Keratinocyte (primary cell): ENCODE results near the gene KCNG2.

Source experiments
- EZH2 ChIP-seq: IDR thresholded peaks from one replicate; pipeline ENCODE4 v1.6.1; 2012; ENCODE audit warnings: inconsistent platforms, mild to moderate bottlenecking, low read length, moderate library complexity
- TF ChIP-seq, protein P1 (sequence below), 3 experiments: IDR thresholded peaks in 1 of 3; conservative IDR thresholded peaks in 1 of 3; optimal IDR thresholded peaks in 1 of 3; 2 replicates in 2 of 3; 3 replicates in 1 of 3; pipeline versions ENCODE3 to v1.5.1; 2011; ENCODE audit warnings: low read length in 3 of 3, mild to moderate bottlenecking in 3 of 3, moderate library complexity in 2 of 3, control low read depth in 1 of 3, inconsistent platforms in 1 of 3; ENCODE audit not compliant: insufficient read depth in 2 of 3; ENCODE audit errors: extremely low read depth in 1 of 3

DNA sequence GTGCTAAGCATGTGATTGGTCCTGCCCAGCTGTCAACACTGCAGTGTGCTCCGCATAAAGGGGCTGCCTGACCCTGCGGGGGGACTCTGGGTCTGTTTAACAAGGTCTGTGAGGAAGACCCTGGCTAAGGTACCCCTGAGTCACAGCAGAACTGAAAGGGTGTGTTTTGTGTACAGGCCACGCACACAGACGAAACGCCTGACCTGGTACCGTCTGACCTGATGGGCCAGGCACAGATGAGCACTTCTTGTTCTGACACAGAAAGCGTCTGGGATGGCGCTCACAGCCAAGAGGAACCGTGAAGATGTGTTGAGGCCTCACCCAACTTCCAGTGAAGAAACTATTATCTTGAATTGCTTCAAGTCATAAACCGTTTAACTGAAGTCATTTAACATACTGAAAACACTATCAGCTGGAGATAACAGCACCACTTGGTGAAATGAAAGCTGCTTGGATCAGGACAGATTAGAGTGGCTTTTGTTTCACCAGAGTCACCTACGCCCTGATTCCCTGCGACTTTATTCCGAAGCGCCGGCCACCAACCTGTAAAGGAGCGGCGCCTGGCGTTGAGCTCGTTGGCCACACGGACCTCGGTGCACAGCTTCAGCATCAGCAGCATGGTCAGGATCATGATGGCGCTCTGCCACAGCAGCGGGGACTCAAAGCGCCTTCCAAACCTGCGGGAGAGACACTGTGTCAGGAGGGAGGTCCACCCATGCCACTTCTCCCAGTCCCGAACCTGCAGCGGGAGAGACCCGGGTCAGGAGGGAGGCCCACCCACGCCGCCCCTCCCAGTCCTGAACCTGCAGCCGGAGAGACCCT is 145.3 kb downstream of the KCNG2 start:
- TF ChIP-seq, protein P1, sequence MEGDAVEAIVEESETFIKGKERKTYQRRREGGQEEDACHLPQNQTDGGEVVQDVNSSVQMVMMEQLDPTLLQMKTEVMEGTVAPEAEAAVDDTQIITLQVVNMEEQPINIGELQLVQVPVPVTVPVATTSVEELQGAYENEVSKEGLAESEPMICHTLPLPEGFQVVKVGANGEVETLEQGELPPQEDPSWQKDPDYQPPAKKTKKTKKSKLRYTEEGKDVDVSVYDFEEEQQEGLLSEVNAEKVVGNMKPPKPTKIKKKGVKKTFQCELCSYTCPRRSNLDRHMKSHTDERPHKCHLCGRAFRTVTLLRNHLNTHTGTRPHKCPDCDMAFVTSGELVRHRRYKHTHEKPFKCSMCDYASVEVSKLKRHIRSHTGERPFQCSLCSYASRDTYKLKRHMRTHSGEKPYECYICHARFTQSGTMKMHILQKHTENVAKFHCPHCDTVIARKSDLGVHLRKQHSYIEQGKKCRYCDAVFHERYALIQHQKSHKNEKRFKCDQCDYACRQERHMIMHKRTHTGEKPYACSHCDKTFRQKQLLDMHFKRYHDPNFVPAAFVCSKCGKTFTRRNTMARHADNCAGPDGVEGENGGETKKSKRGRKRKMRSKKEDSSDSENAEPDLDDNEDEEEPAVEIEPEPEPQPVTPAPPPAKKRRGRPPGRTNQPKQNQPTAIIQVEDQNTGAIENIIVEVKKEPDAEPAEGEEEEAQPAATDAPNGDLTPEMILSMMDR (optimal IDR thresholded peaks at IDR 0.05 in 1 of 3, IDR thresholded peaks at IDR 0.05 in 1 of 3, conservative IDR thresholded peaks at IDR 0.05 in 1 of 3; ENCODE audit: extremely low read depth in 1 of 3, insufficient read depth in 2 of 3, low read length in 3 of 3): no peak
- TF ChIP-seq EZH2: no peak
